A673 (cell line): ENCODE results near the gene TGIF2. TPM values are rescaled to one million over a fixed set of nuclear protein-coding genes. Genes with fewer than 3 reads are reported as not detected.

Experiments
- BruUV-seq: library from RNA; stranded (reverse); fragments of 400-500 nt; replicated peaks from 2 replicates; lab custom pipeline; 2021; lab: Mats Ljungman, UMichigan
- CTCF ChIA-PET: fragments of 300-600 bp; sonication (Branson Sonifier 250); formaldehyde crosslinking; loops from one replicate; lab custom pipeline; 2022; ENCODE audit warnings: antibody characterized with exemption; lab: Charles Lee
- POLR2A ChIA-PET: fragments of 300-600 bp; sonication (Branson Sonifier 250); formaldehyde crosslinking; loops from one replicate; lab custom pipeline; 2022; ENCODE audit warnings: antibody characterized with exemption; ENCODE audit not compliant: low non-redundant PET; lab: Charles Lee
- DNase-seq: peaks from one replicate; pipeline ENCODE4 v3.0.0-alpha.2; 2015; ENCODE audit warnings: low spot score
- H3K27ac ChIP-seq: fragments of 200-600 bp; sonication (generic); 2 replicates; pipeline ENCODE4 v1.5.1; 2016; ENCODE audit warnings: mixed run types, low read depth, mild to moderate bottlenecking, mixed read lengths, antibody characterized with exemption, low read length; ENCODE audit not compliant: poor library complexity, severe bottlenecking
- H3K27me3 ChIP-seq: fragments of 200-600 bp; sonication (generic); replicated peaks from 2 replicates; pipeline ENCODE4 v1.6.1; 2017; ENCODE audit warnings: mixed run types, low read depth, mild to moderate bottlenecking, mixed read lengths, antibody characterized with exemption, low read length; ENCODE audit not compliant: insufficient read depth, poor library complexity
- H3K36me3 ChIP-seq: fragments of 200-600 bp; sonication (generic); 2 replicates; pipeline ENCODE4 v1.6.1; 2016; ENCODE audit warnings: mixed run types, mild to moderate bottlenecking, mixed read lengths, antibody characterized with exemption, low read length; ENCODE audit not compliant: insufficient read depth, poor library complexity, severe bottlenecking
- H3K4me1 ChIP-seq: fragments of 200-600 bp; sonication (generic); 2 replicates; pipeline ENCODE4 v1.6.1; 2017; ENCODE audit warnings: mixed run types, mild to moderate bottlenecking, mixed read lengths, antibody characterized with exemption, low read length; ENCODE audit not compliant: insufficient read depth, poor library complexity, severe bottlenecking
- H3K4me3 ChIP-seq: fragments of 200-600 bp; sonication (generic); 2 replicates; pipeline ENCODE4 v1.5.1; 2016; ENCODE audit warnings: low read depth, mixed run types, mild to moderate bottlenecking, mixed read lengths, low read length; ENCODE audit not compliant: poor library complexity, severe bottlenecking
- H3K9me3 ChIP-seq: fragments of 200-600 bp; sonication (generic); 2 replicates; pipeline ENCODE4 v1.6.1; 2016; ENCODE audit warnings: mixed run types, low read depth, mild to moderate bottlenecking, mixed read lengths, antibody characterized with exemption, low read length; ENCODE audit not compliant: poor library complexity, severe bottlenecking
- CTCF ChIP-seq: fragments of 300-800, 200-600 bp; sonication (generic); conservative IDR thresholded peaks from 2 replicates; pipeline ENCODE4 v1.5.1; 2017; ENCODE audit warnings: low read depth, mild to moderate bottlenecking, antibody characterized with exemption, low read length, moderate library complexity, mixed read lengths
- EZH2 ChIP-seq: fragments of 200-600 bp; sonication (generic); IDR thresholded peaks from 2 replicates; pipeline ENCODE4 v1.6.1; 2017; ENCODE audit warnings: borderline replicate concordance, low read depth, mild to moderate bottlenecking, mixed read lengths, antibody characterized with exemption, low read length; ENCODE audit not compliant: poor library complexity, severe bottlenecking
- intact Hi-C: fragments of 100-400 bp; cut with micrococcal nuclease; formaldehyde crosslinking; loops from one replicate; pipeline ENCODE4 v1.10.0; 2022; ENCODE audit not compliant: unreplicated experiment
- total RNA-seq: library from RNA; stranded (reverse); gene quantifications from 2 replicates; pipeline ENCODE4 v1.2.3, GENCODE V29; 2021

The TGIF2 gene
- total RNA-seq, 1 experiment from 2014 or later, result 59.0 TPM

- no peak for DNase-seq
- Histone ChIP-seq H3K36me3 (peaks cover 10% of the 10 kb centered on the region), H3K27ac (no peak overlapping the region), H3K27me3 (no peaks in the 10 kb centered on the region), H3K4me3 (no peak overlapping the region), H3K9me3 (no peaks in the 10 kb centered on the region), H3K4me1 (no peaks in the 10 kb centered on the region)
- ChIA-PET POLR2A (no interaction called here), CTCF (no interaction called here)
- intact Hi-C loops, result no loop called here
- TF ChIP-seq EZH2, result no peak
- no peak for TF ChIP-seq CTCF
- BruUV-seq, result no TSS peak
Measured at GRCh38 chr20:36532388-36532787, 41.0 kb upstream of the TGIF2 start.

GRCh38 chr20:36532822-36533221, 40.6 kb upstream of the TGIF2 start:
- Histone ChIP-seq H3K9me3 (no peaks in the 10 kb centered on the region), H3K27ac (no peak overlapping the region), H3K27me3 (no peaks in the 10 kb centered on the region), H3K4me1 (no peaks in the 10 kb centered on the region), H3K36me3 (peaks cover 6% of the 10 kb centered on the region), H3K4me3 (no peak overlapping the region)
- DNase-seq, result no peak
- POLR2A ChIA-PET, result no interaction called here
- CTCF ChIA-PET, result no interaction called here
- intact Hi-C loops, result no loop called here
- no TSS peak for BruUV-seq
- TF ChIP-seq EZH2, result no peak

DNA sequence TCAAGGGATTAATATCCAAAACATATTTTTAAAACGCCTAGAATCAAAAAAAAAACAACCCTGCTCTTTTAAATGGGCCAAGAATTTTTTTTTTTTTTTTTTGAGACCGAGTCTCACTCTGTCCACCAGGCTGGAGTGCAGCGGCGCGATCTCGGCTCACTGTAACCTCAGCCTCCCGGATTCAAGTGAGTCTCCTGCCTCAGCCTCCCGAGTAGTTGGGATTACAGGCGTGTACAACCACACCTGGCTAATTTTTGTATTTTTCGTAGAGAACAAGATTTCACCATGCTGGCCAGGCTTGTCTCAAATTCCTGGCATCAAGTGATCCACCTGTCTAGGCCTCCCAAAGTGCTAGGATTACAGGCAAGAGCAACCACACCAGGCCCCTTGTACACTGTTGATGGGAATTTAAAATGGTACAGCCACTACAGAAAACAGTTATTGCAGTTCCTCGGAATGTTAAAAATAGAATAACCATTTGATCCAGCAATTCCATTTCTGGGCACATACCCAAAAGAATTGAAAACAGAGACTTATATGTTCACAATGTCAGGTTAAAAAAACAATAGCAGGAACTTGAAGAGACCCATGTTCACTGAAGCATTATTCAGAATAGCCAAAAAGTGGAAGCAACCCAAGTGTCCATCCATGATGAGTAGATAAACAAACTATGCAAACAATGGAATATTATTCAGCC, 35.2 kb upstream of the TGIF2 start:
- CTCF ChIA-PET, result interaction anchor here (0.7 kb wide), 1 partner anchor 20 kb away, joined by 9 read pairs; no protein-coding TSS in a partner anchor
- BruUV-seq, result no TSS peak
- no peaks in the 10 kb centered on the region for H3K27me3 ChIP-seq
- POLR2A ChIA-PET, result no interaction called here
- intact Hi-C loops, result no loop called here
- H3K4me3 ChIP-seq, result no peak overlapping the region
- DNase-seq, result no peak
- TF ChIP-seq EZH2 (no peak), CTCF (no peak)
- no peak overlapping the region for H3K27ac ChIP-seq
- H3K36me3 ChIP-seq, result no peaks in the 10 kb centered on the region
- peaks cover 8% of the 10 kb centered on the region for H3K4me1 ChIP-seq
- H3K9me3 ChIP-seq, result no peaks in the 10 kb centered on the region
